Measurements from ENCODE around the gene SPEN. TPM values are rescaled to one million over a fixed set of nuclear protein-coding genes. Genes with fewer than 3 reads are reported as not detected.
A peak's percentile ranks its signal among the peaks of the same experiment; 100 is the strongest.

Gene SPEN
- total and polyA plus RNA-seq, 9 of the 15 experiments (the other 6 are each of a cell fraction or from before 2014, with no cell fraction given): 5.7 to 87.5 (median 27.2) TPM

DNA sequence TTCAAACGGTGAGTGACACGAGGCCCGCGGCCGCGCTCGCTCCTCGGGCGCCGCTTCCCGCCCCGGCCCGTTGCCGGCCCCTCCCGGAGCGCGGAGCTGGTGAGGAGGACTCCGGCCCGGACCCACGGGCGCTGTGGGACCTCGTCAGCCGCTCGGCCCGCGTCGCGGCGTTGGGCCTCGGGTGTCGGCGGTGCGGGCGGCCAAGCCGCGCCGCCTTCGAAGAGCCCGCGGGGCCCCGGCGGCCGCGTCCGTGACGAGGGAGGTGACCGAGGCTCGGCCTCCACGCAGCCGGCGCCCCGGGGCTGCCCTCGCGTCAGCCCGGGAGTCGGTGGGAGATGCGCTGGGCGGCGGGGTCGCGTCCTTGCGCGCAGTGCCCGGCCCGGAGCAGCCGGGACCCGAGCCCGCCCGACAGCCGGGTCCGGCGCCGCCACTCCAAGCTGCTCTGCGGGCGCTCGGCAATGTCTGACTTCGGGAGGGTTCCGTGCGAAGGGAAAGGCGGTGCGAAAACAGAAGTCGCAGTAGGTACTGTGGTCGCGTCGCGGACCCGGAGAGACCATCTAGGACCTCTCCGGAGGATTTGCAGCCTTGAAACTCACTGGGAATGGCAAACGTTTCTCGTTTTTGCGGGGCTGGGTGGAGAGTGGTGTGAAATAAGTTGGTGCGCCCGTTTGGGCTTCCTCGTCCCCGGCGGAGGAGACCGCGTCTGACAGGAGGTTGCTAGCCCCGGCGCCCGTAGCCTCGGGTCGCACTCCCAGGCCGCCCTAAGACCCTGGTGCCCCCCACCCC lies 829 bp downstream of the SPEN start (continued):
- TF ChIP-seq ZNF518B (CRISPR knock-in tag; IDR thresholded peaks at IDR 0.05) (no peak), ZSCAN32 (CRISPR knock-in tag; IDR thresholded peaks at IDR 0.05) (no peak), ZKSCAN8 (CRISPR knock-in tag; IDR thresholded peaks at IDR 0.05) (no peak), ZNF76 (CRISPR knock-in tag; IDR thresholded peaks at IDR 0.05; ENCODE audit: borderline replicate concordance) (no peak), DACH1 (IDR thresholded peaks at IDR 0.05; ENCODE audit: partially characterized antibody) (no peak), SUPT5H (IDR thresholded peaks at IDR 0.05) (no peak), STAG1 (CRISPR knock-in tag; IDR thresholded peaks at IDR 0.05; ENCODE audit: borderline replicate concordance) (no peak), XRCC5 (IDR thresholded peaks at IDR 0.05; ENCODE audit: low read depth, low read length) (no peak), ZMIZ1 (IDR thresholded peaks at IDR 0.05; ENCODE audit: low read depth in 2 of 2, low read length in 2 of 2) (no peak), RBM15 (IDR thresholded peaks at IDR 0.05; ENCODE audit: insufficient read depth, low read length) (no peak), ZBTB2 (IDR thresholded peaks at IDR 0.05) (no peak), COPS2 (conservative IDR thresholded peaks at IDR 0.05) (no peak)
- TF ChIP-seq, protein P1, sequence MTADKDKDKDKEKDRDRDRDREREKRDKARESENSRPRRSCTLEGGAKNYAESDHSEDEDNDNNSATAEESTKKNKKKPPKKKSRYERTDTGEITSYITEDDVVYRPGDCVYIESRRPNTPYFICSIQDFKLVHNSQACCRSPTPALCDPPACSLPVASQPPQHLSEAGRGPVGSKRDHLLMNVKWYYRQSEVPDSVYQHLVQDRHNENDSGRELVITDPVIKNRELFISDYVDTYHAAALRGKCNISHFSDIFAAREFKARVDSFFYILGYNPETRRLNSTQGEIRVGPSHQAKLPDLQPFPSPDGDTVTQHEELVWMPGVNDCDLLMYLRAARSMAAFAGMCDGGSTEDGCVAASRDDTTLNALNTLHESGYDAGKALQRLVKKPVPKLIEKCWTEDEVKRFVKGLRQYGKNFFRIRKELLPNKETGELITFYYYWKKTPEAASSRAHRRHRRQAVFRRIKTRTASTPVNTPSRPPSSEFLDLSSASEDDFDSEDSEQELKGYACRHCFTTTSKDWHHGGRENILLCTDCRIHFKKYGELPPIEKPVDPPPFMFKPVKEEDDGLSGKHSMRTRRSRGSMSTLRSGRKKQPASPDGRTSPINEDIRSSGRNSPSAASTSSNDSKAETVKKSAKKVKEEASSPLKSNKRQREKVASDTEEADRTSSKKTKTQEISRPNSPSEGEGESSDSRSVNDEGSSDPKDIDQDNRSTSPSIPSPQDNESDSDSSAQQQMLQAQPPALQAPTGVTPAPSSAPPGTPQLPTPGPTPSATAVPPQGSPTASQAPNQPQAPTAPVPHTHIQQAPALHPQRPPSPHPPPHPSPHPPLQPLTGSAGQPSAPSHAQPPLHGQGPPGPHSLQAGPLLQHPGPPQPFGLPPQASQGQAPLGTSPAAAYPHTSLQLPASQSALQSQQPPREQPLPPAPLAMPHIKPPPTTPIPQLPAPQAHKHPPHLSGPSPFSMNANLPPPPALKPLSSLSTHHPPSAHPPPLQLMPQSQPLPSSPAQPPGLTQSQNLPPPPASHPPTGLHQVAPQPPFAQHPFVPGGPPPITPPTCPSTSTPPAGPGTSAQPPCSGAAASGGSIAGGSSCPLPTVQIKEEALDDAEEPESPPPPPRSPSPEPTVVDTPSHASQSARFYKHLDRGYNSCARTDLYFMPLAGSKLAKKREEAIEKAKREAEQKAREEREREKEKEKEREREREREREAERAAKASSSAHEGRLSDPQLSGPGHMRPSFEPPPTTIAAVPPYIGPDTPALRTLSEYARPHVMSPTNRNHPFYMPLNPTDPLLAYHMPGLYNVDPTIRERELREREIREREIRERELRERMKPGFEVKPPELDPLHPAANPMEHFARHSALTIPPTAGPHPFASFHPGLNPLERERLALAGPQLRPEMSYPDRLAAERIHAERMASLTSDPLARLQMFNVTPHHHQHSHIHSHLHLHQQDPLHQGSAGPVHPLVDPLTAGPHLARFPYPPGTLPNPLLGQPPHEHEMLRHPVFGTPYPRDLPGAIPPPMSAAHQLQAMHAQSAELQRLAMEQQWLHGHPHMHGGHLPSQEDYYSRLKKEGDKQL (CRISPR knock-in tag; IDR thresholded peaks at IDR 0.05; ENCODE audit: borderline replicate concordance): peak; percentile 89; the same call in 1 of the 2 replicates

All from K562 (cell line).